AG04450 (cell line): ENCODE results near the gene KLHL34. TPM values are rescaled to one million over a fixed set of nuclear protein-coding genes. Genes with fewer than 3 reads are reported as not detected.

Experiments used
- CTCF ChIA-PET: fragments of 300-600, 350-600 bp; formaldehyde crosslinking; extraction: SDS; loops from one replicate; lab custom pipeline; 2022; ENCODE audit warnings: antibody characterized with exemption, inconsistent platforms; lab: Charles Lee
- POLR2A ChIA-PET: fragments of 350-600 bp; formaldehyde crosslinking; extraction: SDS; loops from one replicate; lab custom pipeline; 2021; ENCODE audit warnings: antibody characterized with exemption, inconsistent platforms; lab: Yijun Ruan, JAX
- DNase-seq: peaks from one replicate; pipeline ENCODE4 v3.0.0-alpha.2; 2011; ENCODE audit warnings: low read depth, low spot score
- H3K27ac ChIP-seq: one replicate; pipeline ENCODE4 v1.5.1; 2012; ENCODE audit warnings: low read depth, low read length, control low read depth
- H3K27me3 ChIP-seq: one replicate; pipeline ENCODE4 v1.6.0; 2012; ENCODE audit warnings: low read length; ENCODE audit not compliant: control insufficient read depth, insufficient read depth
- H3K4me3 ChIP-seq: 2 replicates; pipeline ENCODE4 v1.5.1; 2011; ENCODE audit warnings: mild to moderate bottlenecking, low read depth, low read length, control low read depth
- H3K9me3 ChIP-seq: 2 replicates; pipeline ENCODE4 v1.5.1; 2012; ENCODE audit warnings: low read length; ENCODE audit not compliant: control insufficient read depth, insufficient read depth
- polyA plus RNA-seq: library from polyadenylated mRNA; depleted of rRNA; stranded (reverse); fragments of >200 nt; gene quantifications from 2 replicates; pipeline ENCODE4 v1.2.3, GENCODE V29; 2011
- TF ChIP-seq, protein P1 (sequence below): IDR thresholded peaks from 2 replicates; pipeline ENCODE4 v1.5.1; 2011; ENCODE audit warnings: low read depth, low read length, control low read depth, inconsistent platforms

KLHL34 gene
- polyA plus RNA-seq, 1 experiment = not detected

DNA sequence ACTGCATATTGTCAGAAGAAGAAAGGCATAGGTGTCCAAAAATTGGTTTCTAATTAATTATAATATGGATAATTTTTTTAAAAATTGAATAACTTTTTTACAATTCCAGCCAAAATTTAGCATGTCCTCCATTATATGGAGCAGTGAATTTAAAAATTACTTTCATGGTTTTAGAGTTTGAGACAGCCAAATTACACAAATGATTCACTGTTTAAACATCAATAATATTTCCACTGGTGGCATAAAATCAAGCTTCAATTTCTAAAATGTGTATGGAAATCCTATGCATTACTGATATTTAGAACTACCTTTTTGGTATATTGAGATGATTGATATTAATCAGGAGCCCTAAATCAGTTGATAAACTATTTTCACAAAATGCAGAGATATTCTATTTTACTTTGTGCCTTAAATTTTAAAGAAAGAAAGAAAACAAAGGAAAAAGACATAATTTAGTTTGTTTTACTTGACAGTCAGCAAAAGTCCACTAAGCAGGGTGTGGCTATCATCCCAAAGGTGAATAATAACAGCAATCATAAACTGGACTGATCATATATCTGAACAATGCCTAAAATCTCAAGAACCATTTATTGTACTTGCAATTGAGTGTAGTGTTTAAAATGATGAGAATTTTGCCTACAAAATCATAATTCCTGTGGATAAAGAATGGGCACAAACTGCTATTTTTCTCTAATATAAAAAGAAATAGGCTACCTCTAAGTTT lies 34.2 kb downstream of the KLHL34 start:
- TF ChIP-seq, protein P1, sequence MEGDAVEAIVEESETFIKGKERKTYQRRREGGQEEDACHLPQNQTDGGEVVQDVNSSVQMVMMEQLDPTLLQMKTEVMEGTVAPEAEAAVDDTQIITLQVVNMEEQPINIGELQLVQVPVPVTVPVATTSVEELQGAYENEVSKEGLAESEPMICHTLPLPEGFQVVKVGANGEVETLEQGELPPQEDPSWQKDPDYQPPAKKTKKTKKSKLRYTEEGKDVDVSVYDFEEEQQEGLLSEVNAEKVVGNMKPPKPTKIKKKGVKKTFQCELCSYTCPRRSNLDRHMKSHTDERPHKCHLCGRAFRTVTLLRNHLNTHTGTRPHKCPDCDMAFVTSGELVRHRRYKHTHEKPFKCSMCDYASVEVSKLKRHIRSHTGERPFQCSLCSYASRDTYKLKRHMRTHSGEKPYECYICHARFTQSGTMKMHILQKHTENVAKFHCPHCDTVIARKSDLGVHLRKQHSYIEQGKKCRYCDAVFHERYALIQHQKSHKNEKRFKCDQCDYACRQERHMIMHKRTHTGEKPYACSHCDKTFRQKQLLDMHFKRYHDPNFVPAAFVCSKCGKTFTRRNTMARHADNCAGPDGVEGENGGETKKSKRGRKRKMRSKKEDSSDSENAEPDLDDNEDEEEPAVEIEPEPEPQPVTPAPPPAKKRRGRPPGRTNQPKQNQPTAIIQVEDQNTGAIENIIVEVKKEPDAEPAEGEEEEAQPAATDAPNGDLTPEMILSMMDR = no peak
- Histone ChIP-seq H3K4me3 (no peak overlapping the region), H3K9me3 (no peaks in the 10 kb centered on the region), H3K27me3 (no peaks in the 10 kb centered on the region), H3K27ac (no peak overlapping the region)
- POLR2A ChIA-PET = no interaction called here
- no peak for DNase-seq
- CTCF ChIA-PET = no interaction called here

DNA sequence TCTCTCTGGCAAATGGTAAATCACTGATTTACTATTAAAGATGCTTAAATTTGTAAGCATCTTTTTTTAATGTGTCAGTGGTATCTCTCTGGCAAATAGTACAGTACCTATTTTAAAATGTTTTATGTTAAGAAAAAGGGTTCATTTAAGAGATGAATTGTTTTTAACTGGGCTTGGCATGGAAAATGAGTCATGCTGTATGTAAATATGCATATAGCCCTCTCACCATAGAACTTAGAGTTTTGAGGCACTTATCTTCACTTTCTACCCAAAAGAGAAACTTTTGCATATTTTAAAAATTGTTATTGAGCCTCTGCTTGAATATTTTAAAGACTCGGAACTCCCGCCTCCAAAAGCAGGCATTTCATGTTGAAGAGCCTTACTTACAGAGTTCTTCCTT lies 37.9 kb downstream of the KLHL34 start:
- Histone ChIP-seq H3K9me3 (no peaks in the 10 kb centered on the region), H3K27ac (no peak overlapping the region), H3K4me3 (no peak overlapping the region), H3K27me3 (no peaks in the 10 kb centered on the region)
- ChIA-PET POLR2A (no interaction called here), CTCF (no interaction called here)
- DNase-seq = no peak
- TF ChIP-seq, protein P1 = no peak

DNA sequence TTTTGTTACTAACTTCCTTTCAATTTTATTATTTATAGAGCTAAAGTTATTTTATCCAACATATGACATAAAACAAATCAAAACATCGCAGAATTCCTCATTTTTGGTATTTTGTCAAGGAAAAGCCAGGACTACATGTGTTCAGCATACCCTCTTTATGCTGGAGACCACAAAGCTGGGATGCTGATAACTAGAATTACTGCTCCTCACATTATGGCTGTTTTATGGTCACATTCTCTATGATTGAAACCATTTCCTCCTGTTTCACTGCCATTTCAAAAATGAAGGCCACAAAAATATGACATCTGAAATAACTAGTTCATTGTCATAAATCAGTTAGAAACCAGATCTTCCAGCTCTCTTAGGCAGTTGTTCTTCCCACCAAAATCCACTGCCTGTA lies 41.7 kb downstream of the KLHL34 start:
- Histone ChIP-seq H3K27me3 (no peaks in the 10 kb centered on the region), H3K4me3 (no peak overlapping the region), H3K27ac (no peak overlapping the region), H3K9me3 (no peaks in the 10 kb centered on the region)
- ChIA-PET POLR2A (no interaction called here), CTCF (no interaction called here)
- TF ChIP-seq, protein P1 = no peak
- DNase-seq = no peak

DNA sequence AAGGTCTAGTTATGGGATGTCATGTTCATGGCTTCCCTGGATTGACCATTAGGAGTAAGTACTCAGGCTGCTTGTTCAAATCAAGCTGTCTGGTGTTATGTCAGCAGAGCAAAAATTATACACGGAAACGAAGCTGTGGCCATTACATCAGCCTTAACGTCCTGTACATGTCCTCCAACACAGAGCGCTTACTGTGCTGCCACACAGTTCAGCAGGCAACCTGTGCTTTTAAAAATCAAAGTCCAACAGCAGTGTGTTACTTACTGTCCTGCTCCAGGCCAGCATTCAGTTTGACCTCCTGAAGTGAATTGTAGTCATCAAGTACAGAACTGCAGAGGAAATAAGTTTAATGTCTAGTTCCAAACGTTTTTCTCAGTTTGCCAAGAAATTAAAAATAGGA lies 46.0 kb downstream of the KLHL34 start:
- H3K27me3 ChIP-seq = no peaks in the 10 kb centered on the region
- TF ChIP-seq, protein P1 = no peak
- no peaks in the 10 kb centered on the region for H3K9me3 ChIP-seq
- DNase-seq = no peak
- CTCF ChIA-PET = no interaction called here
- H3K27ac ChIP-seq = no peak overlapping the region
- POLR2A ChIA-PET = no interaction called here
- H3K4me3 ChIP-seq = no peak overlapping the region

DNA sequence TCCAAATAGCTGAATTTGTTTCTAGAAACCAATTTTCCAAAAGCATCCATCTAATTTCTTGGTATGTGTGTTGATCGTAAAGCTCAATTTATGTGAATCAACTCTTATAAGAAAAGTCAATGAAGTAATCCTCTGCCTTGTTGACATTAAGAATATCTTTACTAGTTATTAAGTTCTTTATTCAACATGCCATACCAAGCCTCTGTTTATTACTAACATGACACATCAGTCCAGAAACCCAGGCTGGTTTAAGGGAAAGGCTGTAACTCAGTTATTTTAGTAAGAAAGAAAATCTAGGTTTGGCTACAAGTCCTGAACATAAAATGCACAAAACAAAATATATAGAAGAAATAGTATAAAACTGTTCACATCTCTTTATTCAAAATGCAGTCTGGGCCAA lies 48.0 kb downstream of the KLHL34 start:
- TF ChIP-seq, protein P1 = no peak
- no peak overlapping the region for H3K27ac ChIP-seq
- no peak overlapping the region for H3K4me3 ChIP-seq
- no peaks in the 10 kb centered on the region for H3K9me3 ChIP-seq
- ChIA-PET CTCF (no interaction called here), POLR2A (no interaction called here)
- DNase-seq = no peak
- no peaks in the 10 kb centered on the region for H3K27me3 ChIP-seq
